B cell (primary cell): Measurements from ENCODE around the gene NF2.

Source experiments
- EZH2 ChIP-seq: IDR thresholded peaks from 2 replicates; pipeline ENCODE4 v1.6.1; 2012; ENCODE audit warnings: borderline replicate concordance, low read depth, mild to moderate bottlenecking, moderate library complexity, low read length; ENCODE audit not compliant: insufficient read depth, poor library complexity, severe bottlenecking
- TF ChIP-seq, protein P1 (sequence below): fragments of 200-600 bp; IDR thresholded peaks from one replicate; pipeline ENCODE4 v1.8.0; 2022; ENCODE audit warnings: antibody characterized with exemption, mild to moderate bottlenecking

- TF ChIP-seq, protein P1, sequence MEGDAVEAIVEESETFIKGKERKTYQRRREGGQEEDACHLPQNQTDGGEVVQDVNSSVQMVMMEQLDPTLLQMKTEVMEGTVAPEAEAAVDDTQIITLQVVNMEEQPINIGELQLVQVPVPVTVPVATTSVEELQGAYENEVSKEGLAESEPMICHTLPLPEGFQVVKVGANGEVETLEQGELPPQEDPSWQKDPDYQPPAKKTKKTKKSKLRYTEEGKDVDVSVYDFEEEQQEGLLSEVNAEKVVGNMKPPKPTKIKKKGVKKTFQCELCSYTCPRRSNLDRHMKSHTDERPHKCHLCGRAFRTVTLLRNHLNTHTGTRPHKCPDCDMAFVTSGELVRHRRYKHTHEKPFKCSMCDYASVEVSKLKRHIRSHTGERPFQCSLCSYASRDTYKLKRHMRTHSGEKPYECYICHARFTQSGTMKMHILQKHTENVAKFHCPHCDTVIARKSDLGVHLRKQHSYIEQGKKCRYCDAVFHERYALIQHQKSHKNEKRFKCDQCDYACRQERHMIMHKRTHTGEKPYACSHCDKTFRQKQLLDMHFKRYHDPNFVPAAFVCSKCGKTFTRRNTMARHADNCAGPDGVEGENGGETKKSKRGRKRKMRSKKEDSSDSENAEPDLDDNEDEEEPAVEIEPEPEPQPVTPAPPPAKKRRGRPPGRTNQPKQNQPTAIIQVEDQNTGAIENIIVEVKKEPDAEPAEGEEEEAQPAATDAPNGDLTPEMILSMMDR = no peak
- TF ChIP-seq EZH2 = no peak
Observed at GRCh38 chr22:29637181-29637580, 33.7 kb downstream of the NF2 start.
